Mesothelial cell of epicardium (in vitro differentiated cells): Measurements from ENCODE around the gene PCDHAC1. TPM values are rescaled to one million over a fixed set of nuclear protein-coding genes. Genes with fewer than 3 reads are reported as not detected.
A peak's percentile ranks its signal among the peaks of the same experiment; 100 is the strongest.
"Not testable (repeated sequence)": the region's sequence is repeated elsewhere in the genome, so short reads cannot be mapped to it uniquely, and the experiment has no call there.

ENCODE experiments used
- DNase-seq, 2 experiments: peaks; one replicate each; pipeline ENCODE4 v3.0.0; 2021; ENCODE audit warnings: low spot score in 2 of 2; ENCODE audit not compliant: unreplicated experiment in 2 of 2
- H3K27ac Mint-ChIP-seq: 2 replicates; pipeline ENCODE4 v1.8.0; 2021; ENCODE audit warnings: mixed read lengths
- H3K27me3 Mint-ChIP-seq: 2 replicates; pipeline ENCODE4 v1.8.0; 2021; ENCODE audit warnings: low read depth, mixed read lengths
- H3K36me3 Mint-ChIP-seq: 2 replicates; pipeline ENCODE4 v1.8.0; 2021; ENCODE audit warnings: mixed read lengths
- H3K4me1 Mint-ChIP-seq: 2 replicates; pipeline ENCODE4 v1.8.0; 2021; ENCODE audit warnings: mixed read lengths
- H3K4me3 Mint-ChIP-seq: 2 replicates; pipeline ENCODE4 v1.8.0; 2021; ENCODE audit warnings: mild to moderate bottlenecking, moderate library complexity, mixed read lengths
- H3K9me3 Mint-ChIP-seq: 2 replicates; pipeline ENCODE4 v1.8.0; 2021; ENCODE audit warnings: mixed read lengths
- total RNA-seq: library from RNA; stranded (reverse); gene quantifications from 3 replicates; pipeline ENCODE4 v1.2.1, GENCODE V29; 2021
- TF ChIP-seq, protein P1 (sequence below): fragments of 200-600 bp; sonication (generic); IDR thresholded peaks from one replicate; pipeline ENCODE4 v1.5.0; 2021; ENCODE audit warnings: antibody characterized with exemption; ENCODE audit not compliant: unreplicated experiment

Gene PCDHAC1, protein sequence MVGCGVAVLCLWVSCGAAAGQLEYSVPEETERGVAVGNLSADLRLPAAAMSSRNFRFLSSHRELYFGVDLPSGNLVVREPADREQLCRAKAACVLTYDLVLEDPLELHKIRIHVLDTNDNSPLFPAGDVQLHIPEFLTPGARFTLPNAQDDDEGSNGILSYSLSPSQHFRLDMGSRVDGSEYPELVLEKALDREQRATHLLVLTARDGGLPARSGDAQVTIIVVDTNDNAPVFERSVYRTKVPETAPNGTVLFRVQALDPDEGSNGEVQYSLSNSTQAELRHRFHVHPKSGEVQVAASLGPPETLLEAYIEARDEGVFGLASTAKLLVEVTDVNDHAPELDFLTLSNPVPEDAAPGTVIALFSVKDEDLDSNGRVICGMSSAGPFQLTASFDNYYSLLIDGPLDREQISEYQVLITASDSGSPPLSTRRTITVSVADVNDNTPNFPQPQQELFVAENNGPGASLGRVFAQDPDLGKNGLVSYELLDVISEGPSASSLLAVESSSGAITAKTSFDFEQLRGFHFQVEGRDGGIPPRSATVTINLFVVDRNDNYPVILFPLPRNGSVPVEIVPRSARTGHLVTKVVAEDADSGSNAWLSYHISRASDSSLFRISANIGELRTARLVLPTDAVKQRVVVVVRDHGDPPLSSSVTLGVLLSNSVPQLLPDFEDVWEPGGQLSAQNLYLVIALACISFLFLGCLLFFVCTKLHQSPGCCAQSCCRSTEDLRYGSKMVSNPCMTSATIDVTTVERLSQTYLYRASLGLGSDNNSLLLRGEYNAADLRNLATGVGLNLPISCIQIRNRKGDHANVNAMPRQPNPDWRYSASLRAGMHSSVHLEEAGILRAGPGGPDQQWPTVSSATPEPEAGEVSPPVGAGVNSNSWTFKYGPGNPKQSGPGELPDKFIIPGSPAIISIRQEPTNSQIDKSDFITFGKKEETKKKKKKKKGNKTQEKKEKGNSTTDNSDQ
- total RNA-seq, result 9.2 to 10.1 TPM (median 9.7 TPM) in 3 replicates

DNA sequence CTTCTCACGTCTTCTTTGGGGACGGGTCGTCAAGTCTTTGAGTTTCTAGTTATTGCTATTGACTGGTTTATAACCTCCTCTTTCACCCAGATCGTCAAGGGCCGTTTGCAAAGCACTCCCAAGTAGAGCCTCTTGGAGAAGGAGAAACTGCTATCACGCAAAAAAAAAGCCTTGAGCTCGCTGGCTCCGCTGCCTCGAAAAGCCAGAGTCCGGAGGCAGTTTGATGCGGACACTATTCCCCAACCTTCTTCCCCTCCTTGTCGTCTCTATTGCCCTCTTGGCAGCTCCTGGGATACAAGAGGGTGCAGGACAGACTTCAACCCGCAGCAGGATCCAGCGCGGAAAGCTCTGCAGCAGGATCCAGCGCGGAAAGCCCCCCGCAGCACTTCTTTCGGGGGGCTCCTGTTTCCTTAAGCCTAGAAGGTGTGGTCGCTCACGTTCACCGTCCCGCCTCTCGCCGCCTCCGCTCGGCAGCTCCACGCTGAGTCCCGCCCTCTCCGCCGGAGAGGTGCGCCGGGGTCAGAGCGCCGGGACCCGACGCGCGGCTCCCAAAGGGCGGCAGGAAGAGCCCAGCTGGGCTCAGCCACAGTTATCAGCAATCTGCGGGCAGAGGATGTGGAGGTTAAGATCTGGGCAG is at the start of gene PCDHAC1:
PCDHAC1 (plus strand) TSS at position 494 of the 637 bp plus-strand sequence. CDS start 594 bp downstream, outside the sequence.
- TF ChIP-seq, protein P1, sequence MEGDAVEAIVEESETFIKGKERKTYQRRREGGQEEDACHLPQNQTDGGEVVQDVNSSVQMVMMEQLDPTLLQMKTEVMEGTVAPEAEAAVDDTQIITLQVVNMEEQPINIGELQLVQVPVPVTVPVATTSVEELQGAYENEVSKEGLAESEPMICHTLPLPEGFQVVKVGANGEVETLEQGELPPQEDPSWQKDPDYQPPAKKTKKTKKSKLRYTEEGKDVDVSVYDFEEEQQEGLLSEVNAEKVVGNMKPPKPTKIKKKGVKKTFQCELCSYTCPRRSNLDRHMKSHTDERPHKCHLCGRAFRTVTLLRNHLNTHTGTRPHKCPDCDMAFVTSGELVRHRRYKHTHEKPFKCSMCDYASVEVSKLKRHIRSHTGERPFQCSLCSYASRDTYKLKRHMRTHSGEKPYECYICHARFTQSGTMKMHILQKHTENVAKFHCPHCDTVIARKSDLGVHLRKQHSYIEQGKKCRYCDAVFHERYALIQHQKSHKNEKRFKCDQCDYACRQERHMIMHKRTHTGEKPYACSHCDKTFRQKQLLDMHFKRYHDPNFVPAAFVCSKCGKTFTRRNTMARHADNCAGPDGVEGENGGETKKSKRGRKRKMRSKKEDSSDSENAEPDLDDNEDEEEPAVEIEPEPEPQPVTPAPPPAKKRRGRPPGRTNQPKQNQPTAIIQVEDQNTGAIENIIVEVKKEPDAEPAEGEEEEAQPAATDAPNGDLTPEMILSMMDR, result no peak
- H3K4me1 Mint-ChIP-seq, result peaks cover 12% of the 10 kb centered on the region
- peaks cover 6% of the 10 kb centered on the region for H3K27me3 Mint-ChIP-seq
- DNase-seq, result peak in 1 of 2 experiments; percentile 50
- H3K36me3 Mint-ChIP-seq, result no peaks in the 10 kb centered on the region
- no peaks in the 10 kb centered on the region for H3K9me3 Mint-ChIP-seq
- peak within 1 kb of the TSS; percentile 75 for H3K27ac Mint-ChIP-seq
- H3K4me3 Mint-ChIP-seq, result peak within 1 kb of the TSS; percentile 85

DNA sequence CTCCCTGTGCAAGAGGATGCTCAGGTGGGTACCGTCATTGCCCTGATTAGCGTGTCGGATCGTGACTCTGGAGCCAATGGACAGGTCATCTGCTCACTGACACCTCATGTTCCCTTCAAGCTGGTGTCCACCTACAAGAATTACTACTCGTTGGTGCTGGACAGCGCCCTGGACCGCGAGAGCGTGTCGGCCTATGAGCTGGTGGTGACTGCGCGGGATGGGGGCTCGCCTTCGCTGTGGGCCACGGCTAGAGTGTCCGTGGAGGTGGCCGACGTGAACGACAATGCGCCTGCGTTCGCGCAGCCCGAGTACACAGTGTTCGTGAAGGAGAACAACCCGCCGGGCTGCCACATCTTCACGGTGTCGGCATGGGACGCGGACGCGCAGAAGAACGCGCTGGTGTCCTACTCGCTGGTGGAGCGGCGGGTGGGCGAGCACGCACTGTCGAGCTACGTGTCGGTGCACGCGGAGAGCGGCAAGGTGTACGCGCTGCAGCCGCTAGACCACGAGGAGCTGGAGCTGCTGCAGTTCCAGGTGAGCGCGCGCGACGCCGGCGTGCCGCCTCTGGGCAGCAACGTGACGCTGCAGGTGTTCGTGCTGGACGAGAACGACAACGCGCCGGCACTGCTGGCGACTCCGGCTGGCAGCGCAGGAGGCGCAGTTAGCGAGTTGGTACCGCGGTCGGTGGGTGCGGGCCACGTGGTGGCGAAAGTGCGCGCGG is 49.4 kb upstream of the PCDHAC1 start:
- not testable (repeated sequence) for DNase-seq, H3K27ac Mint-ChIP-seq, H3K4me3 Mint-ChIP-seq, H3K27me3 Mint-ChIP-seq
- Mint-ChIP-seq H3K9me3 (peaks cover 42% of the 10 kb centered on the region), H3K36me3 (peaks cover 67% of the 10 kb centered on the region), H3K4me1 (peaks cover 15% of the 10 kb centered on the region)

DNA sequence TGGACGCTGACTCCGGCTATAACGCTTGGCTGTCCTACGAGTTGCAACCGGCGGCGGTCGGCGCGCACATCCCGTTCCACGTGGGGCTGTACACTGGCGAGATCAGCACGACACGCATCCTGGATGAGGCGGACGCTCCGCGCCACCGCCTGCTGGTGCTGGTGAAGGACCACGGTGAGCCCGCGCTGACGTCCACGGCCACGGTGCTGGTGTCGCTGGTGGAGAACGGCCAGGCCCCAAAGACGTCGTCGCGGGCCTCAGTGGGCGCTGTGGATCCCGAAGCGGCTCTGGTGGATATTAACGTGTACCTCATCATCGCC is 48.9 kb upstream of the PCDHAC1 start:
- no peak overlapping the region for H3K4me3 Mint-ChIP-seq
- peaks cover 42% of the 10 kb centered on the region for H3K9me3 Mint-ChIP-seq
- DNase-seq, result no peak
- peaks cover 15% of the 10 kb centered on the region for H3K4me1 Mint-ChIP-seq
- H3K27me3 Mint-ChIP-seq, result no peaks in the 10 kb centered on the region
- TF ChIP-seq, protein P1, result no peak
- peaks cover 67% of the 10 kb centered on the region for H3K36me3 Mint-ChIP-seq
- H3K27ac Mint-ChIP-seq, result no peak overlapping the region

DNA sequence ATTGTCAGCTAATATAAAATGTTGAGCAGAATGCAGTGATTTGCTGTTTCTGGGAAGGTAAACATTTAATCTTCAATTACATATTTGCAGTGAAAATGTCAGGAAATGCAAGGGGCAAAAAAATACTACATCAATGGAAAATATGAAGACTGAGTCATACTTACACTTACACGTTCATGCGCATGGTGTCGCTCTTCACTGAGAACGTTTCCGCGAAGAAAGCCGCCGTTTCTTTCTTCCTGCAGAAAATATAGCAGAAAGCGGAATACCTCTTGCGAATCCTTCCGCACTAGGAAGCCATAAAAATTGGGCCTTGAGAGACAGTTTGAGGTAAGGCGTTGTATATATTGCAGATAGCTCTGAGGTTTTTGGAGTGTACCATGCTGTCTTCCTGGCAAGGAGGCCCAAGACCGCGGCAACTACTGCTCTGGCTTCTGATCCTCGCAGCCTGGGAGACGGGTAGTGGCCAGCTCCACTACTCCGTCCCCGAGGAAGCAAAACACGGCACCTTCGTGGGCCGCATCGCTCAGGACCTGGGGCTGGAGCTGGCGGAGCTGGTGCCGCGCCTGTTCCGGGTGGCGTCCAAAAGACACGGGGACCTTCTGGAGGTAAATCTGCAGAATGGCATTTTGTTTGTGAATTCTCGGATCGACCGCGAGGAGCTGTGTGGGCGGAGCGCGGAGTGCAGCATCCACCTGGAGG is 44.1 kb upstream of the PCDHAC1 start, which contains the start of gene PCDHA13:
PCDHA13 (plus strand) TSS at position 236 of the 702 bp plus-strand sequence; CDS start at position 381, 145 bp downstream.
- no peaks in the 10 kb centered on the region for H3K27me3 Mint-ChIP-seq
- peaks cover 41% of the 10 kb centered on the region for H3K9me3 Mint-ChIP-seq
- TF ChIP-seq, protein P1, result no peak
- no peak for DNase-seq
- H3K36me3 Mint-ChIP-seq, result peaks cover 55% of the 10 kb centered on the region
- no peak within 1 kb of the TSS for H3K4me3 Mint-ChIP-seq
- no peaks in the 10 kb centered on the region for H3K4me1 Mint-ChIP-seq
- no peak within 1 kb of the TSS for H3K27ac Mint-ChIP-seq

DNA sequence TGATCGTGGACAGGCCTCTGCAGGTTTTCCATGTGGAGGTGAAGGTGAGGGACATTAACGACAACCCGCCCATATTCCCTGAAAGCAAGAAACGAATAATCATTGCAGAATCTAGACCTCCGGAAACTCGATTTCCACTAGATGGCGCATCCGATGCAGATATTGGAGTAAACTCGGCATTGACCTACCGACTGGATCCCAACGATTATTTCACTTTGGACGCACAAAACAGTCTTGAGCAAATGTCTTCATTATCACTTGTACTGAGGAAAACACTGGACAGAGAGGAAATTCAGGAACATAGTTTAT is 43.6 kb upstream of the PCDHAC1 start:
- no peak overlapping the region for H3K4me3 Mint-ChIP-seq
- peaks cover 45% of the 10 kb centered on the region for H3K9me3 Mint-ChIP-seq
- no peaks in the 10 kb centered on the region for H3K4me1 Mint-ChIP-seq
- peaks cover 57% of the 10 kb centered on the region for H3K36me3 Mint-ChIP-seq
- DNase-seq, result no peak
- no peak overlapping the region for H3K27ac Mint-ChIP-seq
- no peaks in the 10 kb centered on the region for H3K27me3 Mint-ChIP-seq
- TF ChIP-seq, protein P1, result no peak
